ENCODE measurements around the gene CASP2. TPM values are rescaled to one million over a fixed set of nuclear protein-coding genes. Genes with fewer than 3 reads are reported as not detected.

The CASP2 gene
- total RNA-seq, 6 experiments from 2014 or later: 5.3 to 8.7 (median 6.7) TPM

DNA sequence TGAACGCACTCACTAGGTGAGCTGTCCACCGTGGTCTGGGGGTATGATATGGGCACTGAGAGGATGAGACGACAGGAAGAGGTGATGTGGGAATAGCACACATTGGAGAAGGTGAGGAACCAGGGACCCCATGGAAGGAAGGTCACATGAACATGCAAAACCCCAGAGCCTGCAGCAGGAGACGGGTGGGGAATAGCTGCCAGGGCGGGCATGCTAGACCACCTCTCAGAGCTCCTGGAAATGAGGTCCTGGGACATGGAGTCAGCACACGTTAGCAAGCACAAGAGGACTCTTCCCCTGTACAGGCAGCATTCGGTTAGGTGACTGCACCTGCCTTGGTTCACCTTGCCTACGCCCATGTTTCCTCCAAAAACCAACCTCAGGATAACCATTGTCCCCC, 66.2 kb downstream of the CASP2 start:
- H3K4me1 ChIP-seq: peaks cover 0 to 11% (median 2%) of the 10 kb centered on the region in 4 donors
- intact Hi-C loops (cut with DNase I): no loop called here
- ATAC-seq: no peak

GRCh38 chr7:143354965-143355364, 66.8 kb downstream of the CASP2 start:
- Histone ChIP-seq H3K27me3 (no peaks in the 10 kb centered on the region), H3K9me3 (no peaks in the 10 kb centered on the region), H3K4me3 (no peak overlapping the region), H3K27ac (no peak overlapping the region), H3K4me1 (peaks cover 0 to 11% (median 2%) of the 10 kb centered on the region in 4 donors), H3K36me3 (no peaks in the 10 kb centered on the region)
- 100% methylated on average over 3 of the region's 8 CpGs for WGBS (ENCODE audit: insufficient coverage, low coverage, low lambda C conversion rate, missing lambda C conversion rate)
- intact Hi-C loops (cut with DNase I): no loop called here
- TF ChIP-seq, protein P1, sequence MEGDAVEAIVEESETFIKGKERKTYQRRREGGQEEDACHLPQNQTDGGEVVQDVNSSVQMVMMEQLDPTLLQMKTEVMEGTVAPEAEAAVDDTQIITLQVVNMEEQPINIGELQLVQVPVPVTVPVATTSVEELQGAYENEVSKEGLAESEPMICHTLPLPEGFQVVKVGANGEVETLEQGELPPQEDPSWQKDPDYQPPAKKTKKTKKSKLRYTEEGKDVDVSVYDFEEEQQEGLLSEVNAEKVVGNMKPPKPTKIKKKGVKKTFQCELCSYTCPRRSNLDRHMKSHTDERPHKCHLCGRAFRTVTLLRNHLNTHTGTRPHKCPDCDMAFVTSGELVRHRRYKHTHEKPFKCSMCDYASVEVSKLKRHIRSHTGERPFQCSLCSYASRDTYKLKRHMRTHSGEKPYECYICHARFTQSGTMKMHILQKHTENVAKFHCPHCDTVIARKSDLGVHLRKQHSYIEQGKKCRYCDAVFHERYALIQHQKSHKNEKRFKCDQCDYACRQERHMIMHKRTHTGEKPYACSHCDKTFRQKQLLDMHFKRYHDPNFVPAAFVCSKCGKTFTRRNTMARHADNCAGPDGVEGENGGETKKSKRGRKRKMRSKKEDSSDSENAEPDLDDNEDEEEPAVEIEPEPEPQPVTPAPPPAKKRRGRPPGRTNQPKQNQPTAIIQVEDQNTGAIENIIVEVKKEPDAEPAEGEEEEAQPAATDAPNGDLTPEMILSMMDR (IDR thresholded peaks at IDR 0.05): no peak
- no peak for TF ChIP-seq POLR2A (IDR thresholded peaks at IDR 0.05)
- ATAC-seq (no peak), DNase-seq (no peak)

More for the DNA sequence above, 66.2 kb downstream of the CASP2 start:
- Histone ChIP-seq H3K27ac (no peak overlapping the region), H3K4me3 (no peak overlapping the region), H3K36me3 (no peaks in the 10 kb centered on the region), H3K9me3 (no peaks in the 10 kb centered on the region), H3K27me3 (no peaks in the 10 kb centered on the region)
- TF ChIP-seq, protein P1 (IDR thresholded peaks at IDR 0.05): no peak
- TF ChIP-seq POLR2A (IDR thresholded peaks at IDR 0.05): no peak
- no peak for DNase-seq
- 77% methylated on average over 3 of the region's 8 CpGs for WGBS (ENCODE audit: insufficient coverage, low coverage, low lambda C conversion rate, missing lambda C conversion rate)

DNA sequence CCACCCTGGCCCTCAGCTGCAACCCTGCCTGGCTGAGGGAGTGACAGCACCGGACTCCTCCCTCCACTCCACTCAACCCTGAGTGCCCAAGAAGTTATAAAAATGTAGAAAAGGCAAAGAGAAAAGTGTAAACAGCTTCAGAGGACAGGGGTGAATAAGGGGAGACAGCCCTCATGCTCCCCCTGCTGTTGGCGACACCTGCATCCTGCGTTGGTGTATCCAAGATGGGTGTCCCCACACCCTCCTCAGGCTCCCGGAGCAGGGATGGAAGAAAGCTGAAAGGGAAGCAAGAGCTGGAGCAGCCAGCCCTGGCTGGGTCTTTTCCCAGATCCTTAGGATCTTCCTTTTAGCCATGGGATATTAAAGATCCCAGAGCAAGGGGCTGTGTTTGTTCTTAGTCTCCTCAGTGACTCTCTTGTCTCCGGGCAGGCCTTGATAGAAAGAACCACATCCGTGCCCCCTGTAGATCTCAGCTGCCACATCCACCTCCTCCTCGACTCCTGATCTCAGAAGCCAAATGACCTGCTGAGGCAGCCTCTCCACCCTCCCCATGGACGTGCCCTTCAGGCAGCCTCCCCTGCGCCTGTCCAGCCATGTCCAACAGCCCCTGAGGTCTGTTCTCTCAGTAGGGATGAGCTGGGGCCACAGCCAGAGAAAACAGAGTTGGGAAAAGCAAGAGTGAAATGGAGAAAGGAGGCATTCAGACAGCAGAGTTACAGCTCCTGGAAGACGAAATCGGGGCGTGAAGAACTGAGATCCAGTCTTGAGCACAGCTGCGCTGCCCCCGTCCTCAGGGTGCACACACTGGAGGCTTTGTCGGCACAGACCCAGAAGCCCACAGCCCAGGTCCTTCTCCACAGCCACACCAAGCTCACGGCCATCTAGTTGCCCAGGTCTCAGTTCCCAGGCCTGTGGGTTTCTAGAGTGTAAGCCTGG, 67.6 kb downstream of the CASP2 start:
- DNase-seq: no peak
- Histone ChIP-seq H3K36me3 (no peaks in the 10 kb centered on the region), H3K27me3 (no peaks in the 10 kb centered on the region), H3K27ac (no peak overlapping the region), H3K9me3 (no peaks in the 10 kb centered on the region), H3K4me3 (no peak overlapping the region), H3K4me1 (peaks cover 0 to 11% (median 2%) of the 10 kb centered on the region in 4 donors)
- WGBS (ENCODE audit: insufficient coverage, low coverage, low lambda C conversion rate, missing lambda C conversion rate): 80% methylated on average over 2 of the region's 16 CpGs
- TF ChIP-seq, protein P1 (IDR thresholded peaks at IDR 0.05): no peak
- TF ChIP-seq POLR2A (IDR thresholded peaks at IDR 0.05): no peak
- intact Hi-C loops (cut with DNase I): no loop called here
- no peak for ATAC-seq

DNA sequence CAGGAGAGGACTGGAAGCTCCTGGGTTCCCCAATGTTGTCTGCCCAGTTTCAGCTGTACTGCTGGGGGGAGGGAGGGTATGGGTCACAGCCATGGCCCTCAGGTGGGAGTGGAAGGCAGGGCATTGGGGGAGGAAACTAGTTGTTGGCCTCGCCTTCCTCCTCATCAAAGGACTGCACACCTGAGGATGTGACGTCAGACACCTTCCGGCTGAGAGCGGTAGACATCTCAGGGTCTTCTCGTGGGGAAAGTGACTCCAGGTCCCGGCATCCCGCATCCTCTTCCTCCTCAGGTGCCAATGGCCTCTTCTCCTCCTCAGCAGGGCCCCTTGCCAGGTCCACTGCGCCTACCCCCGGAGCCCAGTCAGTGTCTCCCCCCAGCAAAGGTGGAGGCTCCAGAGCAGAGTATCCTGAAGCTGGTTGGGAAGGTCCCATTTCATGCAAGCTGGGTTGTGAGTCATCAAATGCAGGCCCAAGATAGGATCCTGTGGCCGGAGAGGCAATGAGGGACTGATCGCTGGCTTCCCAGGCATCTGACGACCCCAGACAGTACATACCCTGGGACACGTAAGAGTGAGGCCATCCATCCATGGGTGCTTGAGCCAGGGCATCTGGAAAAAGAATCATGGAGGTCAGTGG, 68.4 kb downstream of the CASP2 start:
- intact Hi-C loops (cut with DNase I): no loop called here
- no peaks in the 10 kb centered on the region for H3K36me3 ChIP-seq
- no peaks in the 10 kb centered on the region for H3K27me3 ChIP-seq
- no peak overlapping the region for H3K27ac ChIP-seq
- 100% methylated on average over 2 of the region's 13 CpGs for WGBS (ENCODE audit: insufficient coverage, low coverage, low lambda C conversion rate, missing lambda C conversion rate)
- no peak for DNase-seq
- no peak overlapping the region for H3K4me3 ChIP-seq
- no peak for ATAC-seq
- H3K9me3 ChIP-seq: no peaks in the 10 kb centered on the region
- H3K4me1 ChIP-seq: peaks cover 0 to 11% (median 2%) of the 10 kb centered on the region in 4 donors
- TF ChIP-seq, protein P1 (IDR thresholded peaks at IDR 0.05): no peak
- no peak for TF ChIP-seq POLR2A (IDR thresholded peaks at IDR 0.05)

Small RNAs within 50 kb of the gene (small RNA-seq; reads per million reads assigned to genes)
- gene RN7SL481P (0 reads per million in 2 experiments), gene RN7SL535P (0 reads per million in 2 experiments)

Other genes starting within 250 kb of the CASP2 start
- not detected for gene OR6V1, start 236.0 kb upstream of the CASP2 start, total RNA-seq
- gene PIP, start 156.3 kb upstream of the CASP2 start, total RNA-seq: not detected
- not detected for gene TAS2R39, start 104.9 kb upstream of the CASP2 start, total RNA-seq
- gene TAS2R40, start 66.3 kb upstream of the CASP2 start, total RNA-seq: not detected
- 100 to 1,000 TPM; 209 to 315 (median 257) TPM for gene GSTK1, start 24.9 kb upstream of the CASP2 start, total RNA-seq
- 10 to 100 TPM in 5 of 6 experiments, 1 to 10 TPM in 1; 7.0 to 20.8 (median 14.8) TPM for gene TMEM139, start 3.4 kb upstream of the CASP2 start, total RNA-seq
- gene CLCN1, start 27.8 kb downstream of the CASP2 start, total RNA-seq: not detected
- under 1 TPM; 0.05 to 0.51 (median 0.14) TPM for gene FAM131B, start 74.4 kb downstream of the CASP2 start, total RNA-seq
- gene ZYX, start 93.0 kb downstream of the CASP2 start, total RNA-seq: 100 to 1,000 TPM in 1 of 6 experiments, 10 to 100 TPM in 5; 29.7 to 129 (median 43.6) TPM
- gene EPHA1, start 120.5 kb downstream of the CASP2 start, total RNA-seq: 10 to 100 TPM; 12.6 to 41.3 (median 16.5) TPM
- under 1 TPM in 1 of 6 experiments, not detected in 5; 0.35 TPM for gene TAS2R60, start 155.1 kb downstream of the CASP2 start, total RNA-seq
- not detected for gene TAS2R41, start 189.5 kb downstream of the CASP2 start, total RNA-seq